ENCODE results near the gene DNTT. TPM values are rescaled to one million over a fixed set of nuclear protein-coding genes. Genes with fewer than 3 reads are reported as not detected.

DNTT gene
- total RNA-seq, 3 donors from 2014 or later = not detected

DNA sequence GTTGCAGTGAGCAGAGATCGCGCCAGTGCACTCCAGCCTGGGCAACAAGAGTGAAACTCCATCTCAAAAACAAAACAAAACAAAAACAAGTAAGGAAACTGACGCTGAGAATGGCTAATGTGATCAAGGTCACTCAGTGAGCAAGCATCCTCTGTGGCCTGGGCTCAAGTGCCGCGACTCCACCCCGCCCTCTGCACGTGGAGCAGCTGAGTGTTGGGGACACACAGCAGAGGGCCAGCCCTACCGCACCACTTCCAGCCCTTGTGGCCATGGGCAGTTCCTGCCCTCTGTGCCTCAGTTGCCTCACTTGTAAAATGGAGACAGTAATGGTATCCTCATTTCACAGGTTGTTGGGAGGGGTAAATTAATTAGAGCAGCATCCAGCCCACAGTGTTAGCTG lies 75.5 kb downstream of the DNTT start:
- H3K9me3 ChIP-seq = no peaks in the 10 kb centered on the region
- intact Hi-C loops (cut with DNase I; ENCODE audit: low total_unique reads) = no loop called here
- peaks cover 0 to 20% of the 10 kb centered on the region in 2 donors for H3K27me3 ChIP-seq
- no peak overlapping the region for H3K4me3 ChIP-seq
- no peak overlapping the region for H3K27ac ChIP-seq
- H3K36me3 ChIP-seq = no peaks in the 10 kb centered on the region
- H3K4me1 ChIP-seq = no peaks in the 10 kb centered on the region
- no peak for DNase-seq (ENCODE audit: low spot score in 2 of 2)
- TF ChIP-seq, protein P1, sequence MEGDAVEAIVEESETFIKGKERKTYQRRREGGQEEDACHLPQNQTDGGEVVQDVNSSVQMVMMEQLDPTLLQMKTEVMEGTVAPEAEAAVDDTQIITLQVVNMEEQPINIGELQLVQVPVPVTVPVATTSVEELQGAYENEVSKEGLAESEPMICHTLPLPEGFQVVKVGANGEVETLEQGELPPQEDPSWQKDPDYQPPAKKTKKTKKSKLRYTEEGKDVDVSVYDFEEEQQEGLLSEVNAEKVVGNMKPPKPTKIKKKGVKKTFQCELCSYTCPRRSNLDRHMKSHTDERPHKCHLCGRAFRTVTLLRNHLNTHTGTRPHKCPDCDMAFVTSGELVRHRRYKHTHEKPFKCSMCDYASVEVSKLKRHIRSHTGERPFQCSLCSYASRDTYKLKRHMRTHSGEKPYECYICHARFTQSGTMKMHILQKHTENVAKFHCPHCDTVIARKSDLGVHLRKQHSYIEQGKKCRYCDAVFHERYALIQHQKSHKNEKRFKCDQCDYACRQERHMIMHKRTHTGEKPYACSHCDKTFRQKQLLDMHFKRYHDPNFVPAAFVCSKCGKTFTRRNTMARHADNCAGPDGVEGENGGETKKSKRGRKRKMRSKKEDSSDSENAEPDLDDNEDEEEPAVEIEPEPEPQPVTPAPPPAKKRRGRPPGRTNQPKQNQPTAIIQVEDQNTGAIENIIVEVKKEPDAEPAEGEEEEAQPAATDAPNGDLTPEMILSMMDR (IDR thresholded peaks at IDR 0.05) = no peak
- TF ChIP-seq POLR2AphosphoS5 (IDR thresholded peaks at IDR 0.05) (no peak), POLR2A (IDR thresholded peaks at IDR 0.05) (no peak)

GRCh38 chr10:96380821-96381220 lies 76.6 kb downstream of the DNTT start:
- H3K27ac ChIP-seq = no peak overlapping the region
- no peak overlapping the region for H3K4me3 ChIP-seq
- H3K9me3 ChIP-seq = no peaks in the 10 kb centered on the region
- peaks cover 0 to 31% of the 10 kb centered on the region in 2 donors for H3K27me3 ChIP-seq
- no peaks in the 10 kb centered on the region for H3K36me3 ChIP-seq
- no peaks in the 10 kb centered on the region for H3K4me1 ChIP-seq
- TF ChIP-seq POLR2A (IDR thresholded peaks at IDR 0.05) (no peak), POLR2AphosphoS5 (IDR thresholded peaks at IDR 0.05) (no peak)
- TF ChIP-seq, protein P1 (IDR thresholded peaks at IDR 0.05) = no peak
- intact Hi-C loops (cut with DNase I; ENCODE audit: low total_unique reads) = no loop called here
- no peak for DNase-seq (ENCODE audit: low spot score in 2 of 2)

DNA sequence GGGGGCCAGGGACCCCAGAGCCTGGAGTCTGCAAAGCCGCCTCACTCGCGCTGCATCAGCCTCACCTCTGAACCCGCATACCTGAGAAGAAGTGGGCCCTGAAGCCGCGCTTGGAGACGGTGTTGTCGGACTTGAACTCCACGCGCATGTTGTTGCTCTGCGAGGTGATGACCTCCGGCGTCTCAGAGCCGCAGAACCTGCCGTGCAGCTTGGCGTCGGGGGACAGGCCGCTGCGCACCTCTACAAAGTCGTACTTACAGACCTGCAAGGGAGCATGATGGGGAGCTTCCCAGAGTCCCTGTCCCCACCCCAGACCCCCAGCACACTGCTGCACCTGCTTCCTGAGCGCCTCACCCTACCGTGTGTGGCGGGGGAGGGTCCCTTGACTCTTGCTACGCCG lies 80.3 kb downstream of the DNTT start:
- Histone ChIP-seq H3K27me3 (peaks cover 0 to 31% of the 10 kb centered on the region in 2 donors), H3K27ac (no peak overlapping the region), H3K9me3 (no peaks in the 10 kb centered on the region), H3K36me3 (no peaks in the 10 kb centered on the region), H3K4me1 (no peaks in the 10 kb centered on the region), H3K4me3 (no peak overlapping the region)
- no peak for DNase-seq (ENCODE audit: low spot score in 2 of 2)
- intact Hi-C loops (cut with DNase I; ENCODE audit: low total_unique reads) = no loop called here
- TF ChIP-seq, protein P1 (IDR thresholded peaks at IDR 0.05) = no peak
- TF ChIP-seq POLR2A (IDR thresholded peaks at IDR 0.05) (no peak), POLR2AphosphoS5 (IDR thresholded peaks at IDR 0.05) (no peak)

DNA sequence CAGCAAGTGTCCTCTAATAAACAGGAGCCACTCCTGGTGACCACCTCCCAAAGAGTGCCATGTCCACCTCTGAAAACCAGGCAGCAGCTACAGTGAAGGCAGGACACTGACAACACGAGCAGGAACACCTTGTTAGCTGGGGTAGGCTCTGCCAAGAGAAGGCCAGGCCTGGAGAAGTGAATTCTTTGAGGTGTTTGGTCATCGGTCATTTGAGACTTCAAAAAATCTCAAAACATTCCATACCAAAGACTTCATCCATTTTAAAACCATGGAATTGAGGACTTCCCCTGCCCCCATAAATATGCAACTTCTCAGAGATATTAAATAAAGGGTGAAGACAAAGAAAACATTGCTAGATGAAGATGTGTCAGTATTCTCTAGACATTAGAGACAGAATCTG lies 82.9 kb downstream of the DNTT start:
- H3K9me3 ChIP-seq = no peaks in the 10 kb centered on the region
- H3K4me3 ChIP-seq = no peak overlapping the region
- TF ChIP-seq, protein P1 (IDR thresholded peaks at IDR 0.05) = no peak
- TF ChIP-seq POLR2A (IDR thresholded peaks at IDR 0.05) (no peak), POLR2AphosphoS5 (IDR thresholded peaks at IDR 0.05) (no peak)
- DNase-seq (ENCODE audit: low spot score in 2 of 2) = no peak
- H3K36me3 ChIP-seq = no peaks in the 10 kb centered on the region
- intact Hi-C loops (cut with DNase I; ENCODE audit: low total_unique reads) = no loop called here
- peaks cover 0 to 29% of the 10 kb centered on the region in 2 donors for H3K27me3 ChIP-seq
- H3K27ac ChIP-seq = no peak overlapping the region
- H3K4me1 ChIP-seq = peaks cover 0 to 7% of the 10 kb centered on the region in 2 donors

DNA sequence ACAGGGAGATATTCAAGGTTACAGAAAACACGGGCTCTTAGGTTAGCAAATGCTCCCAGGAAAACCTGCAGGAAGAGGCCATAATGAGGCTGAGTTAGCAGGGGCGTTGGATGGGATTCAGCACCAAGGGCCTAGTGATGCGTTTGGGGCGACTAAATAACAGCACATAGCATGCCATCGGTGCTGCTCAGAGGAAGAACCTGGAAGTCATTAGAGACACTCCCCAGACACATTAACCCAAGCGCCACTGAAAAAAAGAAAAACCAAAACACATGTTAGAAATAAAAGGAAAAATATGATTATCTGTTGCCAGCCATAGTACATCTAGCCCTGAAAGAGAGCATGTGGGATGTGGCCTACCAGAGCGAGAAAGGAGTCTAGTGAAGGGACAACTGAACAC lies 83.4 kb downstream of the DNTT start:
- no peaks in the 10 kb centered on the region for H3K36me3 ChIP-seq
- no peak overlapping the region for H3K27ac ChIP-seq
- no peak for DNase-seq (ENCODE audit: low spot score in 2 of 2)
- H3K27me3 ChIP-seq = peaks cover 0 to 28% of the 10 kb centered on the region in 2 donors
- no peaks in the 10 kb centered on the region for H3K9me3 ChIP-seq
- intact Hi-C loops (cut with DNase I; ENCODE audit: low total_unique reads) = no loop called here
- TF ChIP-seq POLR2A (IDR thresholded peaks at IDR 0.05) = no peak
- TF ChIP-seq, protein P1 (IDR thresholded peaks at IDR 0.05) = no peak
- no peak for TF ChIP-seq POLR2AphosphoS5 (IDR thresholded peaks at IDR 0.05)
- peaks cover 0 to 7% of the 10 kb centered on the region in 2 donors for H3K4me1 ChIP-seq
- no peak overlapping the region for H3K4me3 ChIP-seq

Other genes starting within 250 kb of the DNTT start
- gene ZNF518A, start 174.1 kb upstream of the DNTT start, total RNA-seq = 10 to 100 TPM; 18.1 to 33.7 (median 22.9) TPM
- 10 to 100 TPM in 2 of 3 donors, 1 to 10 TPM in 1; 2.9 to 16.0 (median 13.4) TPM for gene BLNK, start 32.9 kb upstream of the DNTT start, total RNA-seq
- not detected for gene OPALIN, start 54.6 kb downstream of the DNTT start, total RNA-seq
- gene TLL2, start 209.5 kb downstream of the DNTT start, total RNA-seq = under 1 TPM in 1 of 3 donors, not detected in 2; under 0.01 TPM

Measured in breast epithelium (tissue), 4 donors.